Stomach (tissue), 4 donors: ENCODE results near the gene TRABD.

Experiments used
- CTCF ChIP-seq, 7 experiments: fragments of 450-650 bp in 4 of 7; fragments of 200-600 bp in 3 of 7; sonication (generic) in 3 of 7; IDR thresholded peaks; one replicate each; pipeline ENCODE4 v1.5.1; 2016 to 2019; ENCODE audit warnings: antibody characterized with exemption in 7 of 7, control low read depth in 2 of 7, mild to moderate bottlenecking in 1 of 7
- EP300 ChIP-seq: sonication (generic); formaldehyde crosslinking; IDR thresholded peaks from one replicate; pipeline ENCODE4 v1.6.1; 2017; ENCODE audit warnings: antibody characterized with exemption
- POLR2A ChIP-seq, 4 donors: fragments of 450-650 bp; IDR thresholded peaks; one replicate each; pipeline ENCODE4 v1.6.1; 2016; ENCODE audit warnings: antibody characterized with exemption in 4 of 4, control low read depth in 2 of 4, mild to moderate bottlenecking in 1 of 4, moderate library complexity in 1 of 4
- POLR2AphosphoS5 ChIP-seq, 3 donors: sonication (generic); formaldehyde crosslinking; IDR thresholded peaks; one replicate each; pipeline ENCODE4 v1.6.1; 2016; ENCODE audit warnings: antibody characterized with exemption in 3 of 3

DNA sequence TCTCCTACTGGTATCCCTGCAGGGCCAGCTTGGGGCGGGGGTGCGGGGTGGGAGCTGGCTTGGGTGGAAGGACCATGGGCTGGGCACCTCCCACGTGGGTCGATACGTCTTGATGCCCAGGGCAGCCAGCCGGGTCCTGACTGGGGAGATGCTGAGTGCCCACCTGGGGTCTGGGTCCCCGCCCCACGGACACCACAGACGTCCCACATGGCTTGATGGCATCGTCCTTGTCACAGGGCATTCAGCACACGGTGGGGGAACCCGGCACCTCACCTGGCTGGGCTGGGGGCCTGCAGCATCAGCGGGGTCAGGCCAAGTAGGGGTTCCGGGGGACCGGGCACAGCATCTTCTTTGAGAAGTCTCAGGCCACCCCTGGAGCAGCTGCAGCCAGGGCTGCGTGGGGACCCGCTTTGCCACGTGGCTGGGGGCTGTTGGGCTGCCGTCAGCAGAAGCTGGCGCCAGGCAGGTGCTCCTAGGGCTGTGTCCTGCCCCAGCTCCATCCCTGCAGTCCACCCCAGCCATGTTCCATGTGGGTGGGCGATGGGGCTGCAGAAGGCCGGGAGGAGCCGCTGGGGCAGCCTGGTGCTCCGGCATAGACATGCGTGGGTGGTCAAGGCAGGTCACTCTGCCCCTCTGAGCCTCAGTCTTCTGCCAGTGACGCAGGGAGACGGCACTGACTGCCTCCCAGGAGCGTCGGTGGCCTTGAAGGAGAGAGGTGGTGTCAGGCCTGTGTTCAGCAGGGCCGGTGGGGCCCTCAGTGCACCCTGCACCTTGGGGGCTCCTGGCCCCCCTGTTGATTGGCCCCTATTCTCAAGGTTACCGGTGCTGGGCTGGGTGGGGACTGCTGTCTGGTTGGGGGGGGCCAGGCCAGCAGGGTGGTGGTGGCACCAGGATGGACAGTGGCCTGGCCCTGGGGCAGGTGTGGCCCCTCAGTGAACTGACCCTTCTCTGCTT lies 23.5 kb downstream of the TRABD start:
- TF ChIP-seq CTCF (IDR thresholded peaks at IDR 0.05) = no peak
- no peak for TF ChIP-seq POLR2A (IDR thresholded peaks at IDR 0.05)
- no peak for TF ChIP-seq POLR2AphosphoS5 (IDR thresholded peaks at IDR 0.05)
- TF ChIP-seq EP300 = no peak
